GM12878 (cell line): ENCODE measurements around the gene GBGT1. TPM values are rescaled to one million over a fixed set of nuclear protein-coding genes. Genes with fewer than 3 reads are reported as not detected.

ENCODE experiments used
- ATAC-seq: fragments of 200-7000 bp; cut with Tn5 transposase; 3 replicates; pipeline ENCODE4 v1.9.1; 2020; ENCODE audit warnings: mild to moderate bottlenecking, moderate library complexity
- BruUV-seq: library from RNA; stranded (reverse); fragments of 400-500 nt; replicated peaks from 2 replicates; lab custom pipeline; 2021; lab: Mats Ljungman, UMichigan
- CTCF ChIA-PET: fragments of 300-600 bp; sonication (Branson Sonifier 250); formaldehyde crosslinking; extraction: SDS; loops from one replicate; lab custom pipeline; 2021; ENCODE audit warnings: inconsistent platforms; lab: Yijun Ruan, JAX
- POLR2A ChIA-PET: fragments of 350-600 bp; formaldehyde crosslinking; extraction: SDS; loops from one replicate; lab custom pipeline; 2021; ENCODE audit warnings: inconsistent platforms; lab: Charles Lee
- RAD21 ChIA-PET: fragments of 300-600 bp; sonication (Branson Sonifier 250); formaldehyde crosslinking; loops from one replicate; lab custom pipeline; 2023; ENCODE audit warnings: antibody characterized with exemption; ENCODE audit not compliant: unreplicated experiment; lab: Charles Lee
- SMC1A ChIA-PET: fragments of 300-600 bp; sonication (Branson Sonifier 250); formaldehyde crosslinking; loops from one replicate; lab custom pipeline; 2023; ENCODE audit not compliant: unreplicated experiment, uncharacterized antibody; lab: Charles Lee
- DNase-seq: peaks from one replicate; pipeline ENCODE4 v3.0.0-alpha.2; 2011; ENCODE audit warnings: low read depth, low spot score
- FAIRE-seq: peaks from 3 replicates; lab custom pipeline; 2011; peaks lifted over from hg19 to GRCh38; lab: Jason Lieb, UNC
- H2AFZ ChIP-seq: 2 replicates; pipeline ENCODE4 v1.6.0; 2011; ENCODE audit warnings: low read depth, low read length, control low read depth; ENCODE audit not compliant: control insufficient read depth
- H3K27ac ChIP-seq: 2 replicates; pipeline ENCODE4 v1.5.1; 2011; ENCODE audit warnings: control low read depth; ENCODE audit not compliant: control insufficient read depth, insufficient read depth
- H3K27me3 ChIP-seq, 2 experiments: replicated peaks in 1 of 2; 2 replicates each; pipeline versions ENCODE4 v1.6.0 to v1.6.1; 2011; ENCODE audit warnings: low read length in 1 of 2; ENCODE audit not compliant: control insufficient read depth in 2 of 2, insufficient read depth in 2 of 2
- H3K36me3 ChIP-seq, 2 experiments: 2 replicates each; pipeline ENCODE4 v1.5.1; 2011; ENCODE audit warnings: low read length in 1 of 2; ENCODE audit not compliant: control insufficient read depth in 2 of 2, insufficient read depth in 2 of 2
- H3K4me1 ChIP-seq: 2 replicates; pipeline ENCODE4 v1.6.1; 2011; ENCODE audit warnings: mild to moderate bottlenecking, low read length, moderate library complexity, mixed read lengths; ENCODE audit not compliant: control insufficient read depth, insufficient read depth
- H3K4me2 ChIP-seq: 2 replicates; pipeline ENCODE4 v1.6.0; 2011; ENCODE audit warnings: control low read depth; ENCODE audit not compliant: control insufficient read depth, insufficient read depth
- H3K4me3 ChIP-seq: fragments of 200-600 bp; sonication (generic); 2 replicates; pipeline ENCODE4 v1.5.1; 2016
- H3K79me2 ChIP-seq: 2 replicates; pipeline ENCODE4 v1.6.0; 2011; ENCODE audit warnings: low read length; ENCODE audit not compliant: control insufficient read depth, insufficient read depth
- H3K9ac ChIP-seq: 2 replicates; pipeline ENCODE4 v1.8.0; 2011; ENCODE audit warnings: low read length, control low read depth, mixed read lengths; ENCODE audit not compliant: control insufficient read depth, insufficient read depth
- H3K9me3 ChIP-seq: replicated peaks from 3 replicates; pipeline ENCODE4 v1.5.1; 2011; ENCODE audit warnings: mild to moderate bottlenecking, low read length; ENCODE audit not compliant: control insufficient read depth, insufficient read depth
- H4K20me1 ChIP-seq: 2 replicates; pipeline ENCODE4 v1.6.0; 2011; ENCODE audit not compliant: control insufficient read depth, insufficient read depth
- CEBPB ChIP-seq, 2 experiments: fragments of 150-350 bp in 1 of 2; IDR thresholded peaks; 2 replicates each; pipeline ENCODE4 v1.6.1; 2012 to 2014; ENCODE audit warnings: low read depth in 2 of 2, low read length in 2 of 2, borderline replicate concordance in 1 of 2, inconsistent platforms in 1 of 2
- EGR1 ChIP-seq, 2 experiments: IDR thresholded peaks; 1 replicate in 1 of 2; 2 replicates in 1 of 2; pipeline ENCODE4 v1.6.1; 2011 to 2012; ENCODE audit warnings: low read depth in 2 of 2, low read length in 2 of 2, borderline replicate concordance in 1 of 2, mild to moderate bottlenecking in 1 of 2, moderate library complexity in 1 of 2
- ESRRA ChIP-seq: IDR thresholded peaks from 2 replicates; pipeline ENCODE4 v1.6.1; 2012; ENCODE audit warnings: mild to moderate bottlenecking, low read length, improper control_type of control experiment
- FOXM1 ChIP-seq: IDR thresholded peaks from 2 replicates; pipeline ENCODE4 v1.6.1; 2012; ENCODE audit warnings: low read depth, mild to moderate bottlenecking, inconsistent platforms, low read length, moderate library complexity
- GABPA ChIP-seq: IDR thresholded peaks from 2 replicates; pipeline ENCODE4 v1.6.1; 2014; ENCODE audit warnings: antibody characterized with exemption, low read depth, mild to moderate bottlenecking, inconsistent platforms
- RFX5 ChIP-seq: IDR thresholded peaks from 2 replicates; pipeline ENCODE4 v1.6.1; 2011; ENCODE audit warnings: low read depth, low read length, improper control_type of control experiment
- SREBF2 ChIP-seq: IDR thresholded peaks from 2 replicates; pipeline ENCODE4 v1.6.1; 2012; ENCODE audit warnings: mild to moderate bottlenecking, low read length
- SRF ChIP-seq, 2 experiments: IDR thresholded peaks; 2 replicates each; pipeline ENCODE4 v1.6.1; 2011; ENCODE audit warnings: low read depth in 2 of 2, low read length in 2 of 2, mild to moderate bottlenecking in 1 of 2, moderate library complexity in 1 of 2
- USF1 ChIP-seq: IDR thresholded peaks from 2 replicates; pipeline ENCODE4 v1.6.1; 2011; ENCODE audit warnings: borderline replicate concordance, low read depth, mild to moderate bottlenecking, moderate library complexity, mixed read lengths, low read length; ENCODE audit not compliant: insufficient read depth; ENCODE audit errors: extremely low read length
- ZBED1 ChIP-seq: IDR thresholded peaks from 2 replicates; pipeline ENCODE4 v1.6.1; 2016; ENCODE audit warnings: borderline replicate concordance
- ZNF274 ChIP-seq: IDR thresholded peaks from one replicate; pipeline ENCODE4 v1.8.0; 2011; ENCODE audit not compliant: insufficient read length, insufficient read depth
- WGBS: methylation state at CpG from one replicate; pipeline ENCODE4 v1.1.6; 2016; ENCODE audit warnings: low lambda C conversion rate; ENCODE audit not compliant: insufficient replicate concordance, insufficient coverage; ENCODE audit errors: missing lambda C conversion rate; 5-methylcytosine and 5-hydroxymethylcytosine counted together
- in situ Hi-C: fragments of 300-500 bp; cut with MboI; formaldehyde crosslinking; loops from 9 replicates; pipeline ENCODE4 v1.14.3; 2018; ENCODE audit warnings: mixed read lengths
- intact Hi-C: fragments of 100-400 bp; cut with micrococcal nuclease; formaldehyde crosslinking; loops from one replicate; pipeline ENCODE4 v1.14.2; 2022; ENCODE audit not compliant: unreplicated experiment
- polyA plus RNA-seq, 11 experiments: library from polyadenylated mRNA; depleted of rRNA in 4 of 11; unstranded in 6 of 11; stranded (reverse) in 5 of 11; fragments of >200 nt; fragmentation: Nextera tagmentation in 4 of 11; fragmentation: Illumina TruSeq in 1 of 11; extraction: Ambion mirVana in 4 of 11; extraction: Trizol in 1 of 11; gene quantifications; 1 replicate in 1 of 11; 2 replicates in 10 of 11; pipeline versions ENCODE4 v1.2.1 to v1.2.3, GENCODE V29; 2011 to 2016; ENCODE audit warnings: inconsistent platforms in 2 of 11, missing spikeins in 2 of 11, low read depth in 1 of 11
- total RNA-seq, 4 experiments: library from RNA; depleted of rRNA in 3 of 4; stranded (reverse); fragments of >200 nt in 3 of 4; fragmentation: Illumina TruSeq in 1 of 4; extraction: Trizol in 1 of 4; gene quantifications; 2 replicates each; pipeline versions ENCODE4 v1.2.1 to v1.2.3, GENCODE V29; 2013 to 2021
- TF ChIP-seq, protein P1 (sequence below): IDR thresholded peaks from 2 replicates; pipeline ENCODE4 v1.6.1; 2011; ENCODE audit warnings: low read depth, low read length, improper control_type of control experiment, borderline replicate concordance
- TF ChIP-seq, protein P2 (sequence below): IDR thresholded peaks from 2 replicates; pipeline ENCODE4 v1.6.1; 2012; ENCODE audit warnings: improper control_type of control experiment, low read depth, low read length; ENCODE audit not compliant: insufficient replicate concordance

The GBGT1 gene
- total and polyA plus RNA-seq, 10 of the 15 experiments (the other 5 are each of a cell fraction or from before 2014, with no cell fraction given): 0.08 to 1.9 (median 0.49) TPM

- no peaks in the 10 kb centered on the region for H4K20me1 ChIP-seq
- in situ Hi-C loops: no loop called here
- ChIA-PET SMC1A (interaction anchor here (1.1 to 1.4 kb wide), 2 partner anchors 29 to 47 kb away, joined by 3 read pairs; no protein-coding TSS in a partner anchor), CTCF (interaction anchor here (1.0 to 2.4 kb wide), 4 partner anchors 11 to 137 kb away, joined by 4 to 10 read pairs (median 8); no protein-coding TSS in a partner anchor), POLR2A (no interaction called here), RAD21 (no interaction called here)
- FAIRE-seq (no peak), ATAC-seq (no peak), DNase-seq (no peak)
- no peaks in the 10 kb centered on the region for H3K27me3 ChIP-seq
- no TSS peak for BruUV-seq
- no peak overlapping the region for H2AFZ ChIP-seq
- no peak for TF ChIP-seq GABPA
- no peak for TF ChIP-seq SRF (IDR thresholded peaks at IDR 0.05; ENCODE audit: low read depth in 2 of 2, low read length in 2 of 2)
- no peak for TF ChIP-seq CEBPB (IDR thresholded peaks at IDR 0.05; ENCODE audit: borderline replicate concordance in 1 of 2, low read depth in 2 of 2, low read length in 2 of 2)
- TF ChIP-seq, protein P1, sequence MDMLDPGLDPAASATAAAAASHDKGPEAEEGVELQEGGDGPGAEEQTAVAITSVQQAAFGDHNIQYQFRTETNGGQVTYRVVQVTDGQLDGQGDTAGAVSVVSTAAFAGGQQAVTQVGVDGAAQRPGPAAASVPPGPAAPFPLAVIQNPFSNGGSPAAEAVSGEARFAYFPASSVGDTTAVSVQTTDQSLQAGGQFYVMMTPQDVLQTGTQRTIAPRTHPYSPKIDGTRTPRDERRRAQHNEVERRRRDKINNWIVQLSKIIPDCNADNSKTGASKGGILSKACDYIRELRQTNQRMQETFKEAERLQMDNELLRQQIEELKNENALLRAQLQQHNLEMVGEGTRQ: no peak
- TF ChIP-seq SREBF2: no peak
- no peak for TF ChIP-seq FOXM1
- TF ChIP-seq EGR1 (IDR thresholded peaks at IDR 0.05; ENCODE audit: borderline replicate concordance in 1 of 2, low read depth in 2 of 2, low read length in 2 of 2): no peak
- TF ChIP-seq USF1: no peak
- no peak for TF ChIP-seq ESRRA
- no peak for TF ChIP-seq ZBED1
- no peak for TF ChIP-seq ZNF274
- TF ChIP-seq, protein P2, sequence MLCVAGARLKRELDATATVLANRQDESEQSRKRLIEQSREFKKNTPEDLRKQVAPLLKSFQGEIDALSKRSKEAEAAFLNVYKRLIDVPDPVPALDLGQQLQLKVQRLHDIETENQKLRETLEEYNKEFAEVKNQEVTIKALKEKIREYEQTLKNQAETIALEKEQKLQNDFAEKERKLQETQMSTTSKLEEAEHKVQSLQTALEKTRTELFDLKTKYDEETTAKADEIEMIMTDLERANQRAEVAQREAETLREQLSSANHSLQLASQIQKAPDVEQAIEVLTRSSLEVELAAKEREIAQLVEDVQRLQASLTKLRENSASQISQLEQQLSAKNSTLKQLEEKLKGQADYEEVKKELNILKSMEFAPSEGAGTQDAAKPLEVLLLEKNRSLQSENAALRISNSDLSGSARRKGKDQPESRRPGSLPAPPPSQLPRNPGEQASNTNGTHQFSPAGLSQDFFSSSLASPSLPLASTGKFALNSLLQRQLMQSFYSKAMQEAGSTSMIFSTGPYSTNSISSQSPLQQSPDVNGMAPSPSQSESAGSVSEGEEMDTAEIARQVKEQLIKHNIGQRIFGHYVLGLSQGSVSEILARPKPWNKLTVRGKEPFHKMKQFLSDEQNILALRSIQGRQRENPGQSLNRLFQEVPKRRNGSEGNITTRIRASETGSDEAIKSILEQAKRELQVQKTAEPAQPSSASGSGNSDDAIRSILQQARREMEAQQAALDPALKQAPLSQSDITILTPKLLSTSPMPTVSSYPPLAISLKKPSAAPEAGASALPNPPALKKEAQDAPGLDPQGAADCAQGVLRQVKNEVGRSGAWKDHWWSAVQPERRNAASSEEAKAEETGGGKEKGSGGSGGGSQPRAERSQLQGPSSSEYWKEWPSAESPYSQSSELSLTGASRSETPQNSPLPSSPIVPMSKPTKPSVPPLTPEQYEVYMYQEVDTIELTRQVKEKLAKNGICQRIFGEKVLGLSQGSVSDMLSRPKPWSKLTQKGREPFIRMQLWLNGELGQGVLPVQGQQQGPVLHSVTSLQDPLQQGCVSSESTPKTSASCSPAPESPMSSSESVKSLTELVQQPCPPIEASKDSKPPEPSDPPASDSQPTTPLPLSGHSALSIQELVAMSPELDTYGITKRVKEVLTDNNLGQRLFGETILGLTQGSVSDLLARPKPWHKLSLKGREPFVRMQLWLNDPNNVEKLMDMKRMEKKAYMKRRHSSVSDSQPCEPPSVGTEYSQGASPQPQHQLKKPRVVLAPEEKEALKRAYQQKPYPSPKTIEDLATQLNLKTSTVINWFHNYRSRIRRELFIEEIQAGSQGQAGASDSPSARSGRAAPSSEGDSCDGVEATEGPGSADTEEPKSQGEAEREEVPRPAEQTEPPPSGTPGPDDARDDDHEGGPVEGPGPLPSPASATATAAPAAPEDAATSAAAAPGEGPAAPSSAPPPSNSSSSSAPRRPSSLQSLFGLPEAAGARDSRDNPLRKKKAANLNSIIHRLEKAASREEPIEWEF: no peak
- TF ChIP-seq RFX5: no peak
- no peak overlapping the region for H3K4me3 ChIP-seq
- no peaks in the 10 kb centered on the region for H3K9me3 ChIP-seq
- H3K9ac ChIP-seq: no peak overlapping the region
- H3K4me2 ChIP-seq: no peak overlapping the region
- no peaks in the 10 kb centered on the region for H3K79me2 ChIP-seq
- intact Hi-C loops: no loop called here
- H3K4me1 ChIP-seq: no peaks in the 10 kb centered on the region
- WGBS: 83% methylated on average over 3 of the region's 3 CpGs
- no peak overlapping the region for H3K27ac ChIP-seq
- no peaks in the 10 kb centered on the region for H3K36me3 ChIP-seq
Measured at GRCh38 chr9:133158695-133159094, 5.0 kb downstream of the GBGT1 start.
